IMR-90 (cell line): Measurements from ENCODE around the gene DRC7.

Source experiments
- ELK1 ChIP-seq: fragments of 150-350 bp; IDR thresholded peaks from 2 replicates; pipeline ENCODE4 v1.6.1; 2016; ENCODE audit warnings: low read depth, mild to moderate bottlenecking, low read length, moderate library complexity, borderline replicate concordance
- POLR2A ChIP-seq: IDR thresholded peaks from 2 replicates; pipeline ENCODE4 v1.6.1; 2012; ENCODE audit warnings: mild to moderate bottlenecking, low read depth, low read length
- RAD21 ChIP-seq: IDR thresholded peaks from 2 replicates; pipeline ENCODE4 v1.6.1; 2012; ENCODE audit warnings: low read length, improper control_type of control experiment
- RCOR1 ChIP-seq: IDR thresholded peaks from 2 replicates; pipeline ENCODE4 v1.6.1; 2012; ENCODE audit warnings: mild to moderate bottlenecking, low read length, improper control_type of control experiment; ENCODE audit not compliant: insufficient replicate concordance
- SMC3 ChIP-seq: fragments of 150-350 bp; IDR thresholded peaks from 2 replicates; pipeline ENCODE4 v1.6.1; 2016; ENCODE audit warnings: low read depth, mild to moderate bottlenecking, antibody characterized with exemption, low read length, moderate library complexity
- USF2 ChIP-seq: fragments of 150-350 bp; IDR thresholded peaks from 2 replicates; pipeline ENCODE4 v1.6.1; 2017; ENCODE audit warnings: mild to moderate bottlenecking, antibody characterized with exemption, low read length, low read depth
- TF ChIP-seq, protein P1 (sequence below): conservative IDR thresholded peaks from 2 replicates; pipeline ENCODE4 v1.5.1; 2012; ENCODE audit warnings: mild to moderate bottlenecking, low read depth, low read length, improper control_type of control experiment

GRCh38 chr16:57763285-57764005 lies 68.8 kb downstream of the DRC7 start:
- TF ChIP-seq, protein P1, sequence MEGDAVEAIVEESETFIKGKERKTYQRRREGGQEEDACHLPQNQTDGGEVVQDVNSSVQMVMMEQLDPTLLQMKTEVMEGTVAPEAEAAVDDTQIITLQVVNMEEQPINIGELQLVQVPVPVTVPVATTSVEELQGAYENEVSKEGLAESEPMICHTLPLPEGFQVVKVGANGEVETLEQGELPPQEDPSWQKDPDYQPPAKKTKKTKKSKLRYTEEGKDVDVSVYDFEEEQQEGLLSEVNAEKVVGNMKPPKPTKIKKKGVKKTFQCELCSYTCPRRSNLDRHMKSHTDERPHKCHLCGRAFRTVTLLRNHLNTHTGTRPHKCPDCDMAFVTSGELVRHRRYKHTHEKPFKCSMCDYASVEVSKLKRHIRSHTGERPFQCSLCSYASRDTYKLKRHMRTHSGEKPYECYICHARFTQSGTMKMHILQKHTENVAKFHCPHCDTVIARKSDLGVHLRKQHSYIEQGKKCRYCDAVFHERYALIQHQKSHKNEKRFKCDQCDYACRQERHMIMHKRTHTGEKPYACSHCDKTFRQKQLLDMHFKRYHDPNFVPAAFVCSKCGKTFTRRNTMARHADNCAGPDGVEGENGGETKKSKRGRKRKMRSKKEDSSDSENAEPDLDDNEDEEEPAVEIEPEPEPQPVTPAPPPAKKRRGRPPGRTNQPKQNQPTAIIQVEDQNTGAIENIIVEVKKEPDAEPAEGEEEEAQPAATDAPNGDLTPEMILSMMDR: no peak
- no peak for TF ChIP-seq ELK1
- no peak for TF ChIP-seq RCOR1
- no peak for TF ChIP-seq POLR2A
- no peak for TF ChIP-seq USF2
- TF ChIP-seq RAD21: no peak
- no peak for TF ChIP-seq SMC3
